HUES48 (cell line): Measurements from ENCODE around the gene LRPAP1.

ENCODE experiments used
- H3K27ac ChIP-seq: one replicate; pipeline ENCODE4 v1.7.0; 2013; ENCODE audit warnings: low read depth, low read length, inconsistent platforms
- H3K27me3 ChIP-seq: 2 replicates; pipeline ENCODE4 v1.6.1; 2013; ENCODE audit warnings: mild to moderate bottlenecking, low read length; ENCODE audit not compliant: control insufficient read depth, insufficient read depth
- H3K36me3 ChIP-seq: 2 replicates; pipeline ENCODE4 v1.6.1; 2013; ENCODE audit warnings: low read length; ENCODE audit not compliant: control insufficient read depth, insufficient read depth
- H3K4me1 ChIP-seq: 2 replicates; pipeline ENCODE4 v1.6.1; 2013; ENCODE audit warnings: mild to moderate bottlenecking, low read length; ENCODE audit not compliant: control insufficient read depth, insufficient read depth
- H3K4me3 ChIP-seq: 2 replicates; pipeline ENCODE4 v1.5.1; 2013; ENCODE audit warnings: mild to moderate bottlenecking, low read depth, low read length
- H3K9ac ChIP-seq: 2 replicates; pipeline ENCODE4 v1.6.1; 2013; ENCODE audit warnings: mild to moderate bottlenecking, low read depth, low read length, moderate library complexity
- H3K9me3 ChIP-seq: 2 replicates; pipeline ENCODE4 v1.6.1; 2013; ENCODE audit warnings: low read length; ENCODE audit not compliant: control insufficient read depth, insufficient read depth

Gene LRPAP1

DNA sequence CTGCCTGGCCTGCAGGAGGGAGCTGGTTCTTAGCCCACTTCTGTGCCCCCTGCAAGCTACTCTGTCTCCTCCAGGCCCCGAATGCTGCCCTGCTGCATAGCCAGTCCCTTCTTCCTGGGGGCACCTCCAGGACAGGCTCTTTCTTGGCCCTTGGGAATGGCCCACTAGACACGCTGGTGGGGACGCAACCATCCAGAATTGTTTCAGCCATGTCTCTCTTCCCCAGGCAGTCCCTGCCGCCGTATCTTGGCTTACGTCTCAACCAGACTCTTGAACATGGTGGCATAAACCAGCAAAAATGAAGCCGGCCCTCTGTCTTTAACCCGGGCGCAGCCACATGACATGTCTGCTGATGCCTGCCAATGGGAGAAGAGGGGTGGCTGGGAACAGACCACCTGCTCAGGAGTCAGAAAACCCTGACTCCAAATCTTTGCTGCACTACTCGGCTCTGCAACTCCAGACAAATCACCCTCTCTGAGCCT is 9.0 kb downstream of the LRPAP1 start:
- no peaks in the 10 kb centered on the region for H3K27me3 ChIP-seq
- no peak overlapping the region for H3K4me3 ChIP-seq
- no peak overlapping the region for H3K9ac ChIP-seq
- H3K9me3 ChIP-seq = no peaks in the 10 kb centered on the region
- peaks cover 65% of the 10 kb centered on the region for H3K36me3 ChIP-seq
- H3K4me1 ChIP-seq = no peaks in the 10 kb centered on the region
- no peak overlapping the region for H3K27ac ChIP-seq

DNA sequence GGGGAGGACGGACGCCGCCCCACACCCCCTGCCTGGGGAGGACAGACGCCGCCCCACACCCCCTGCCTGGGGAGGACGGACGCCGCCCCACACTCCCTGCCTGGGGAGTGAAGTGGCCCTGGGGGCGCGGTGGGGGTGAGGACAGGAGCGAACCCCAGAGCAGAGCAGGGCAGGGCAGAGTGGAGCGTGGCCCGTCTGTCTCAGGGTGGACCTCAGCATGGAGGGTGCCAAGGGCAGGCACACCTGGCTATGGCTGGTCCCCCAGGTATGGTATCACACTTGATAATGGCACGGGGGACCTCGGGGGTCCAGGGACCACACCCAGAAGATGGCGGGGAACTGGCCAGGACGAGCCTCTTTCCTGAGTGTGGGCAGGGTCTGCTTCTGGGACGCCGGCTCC is 9.6 kb downstream of the LRPAP1 start:
- H3K4me1 ChIP-seq = no peaks in the 10 kb centered on the region
- no peaks in the 10 kb centered on the region for H3K27me3 ChIP-seq
- H3K36me3 ChIP-seq = peaks cover 69% of the 10 kb centered on the region
- H3K27ac ChIP-seq = no peak overlapping the region
- no peak overlapping the region for H3K4me3 ChIP-seq
- no peak overlapping the region for H3K9ac ChIP-seq
- H3K9me3 ChIP-seq = no peaks in the 10 kb centered on the region

DNA sequence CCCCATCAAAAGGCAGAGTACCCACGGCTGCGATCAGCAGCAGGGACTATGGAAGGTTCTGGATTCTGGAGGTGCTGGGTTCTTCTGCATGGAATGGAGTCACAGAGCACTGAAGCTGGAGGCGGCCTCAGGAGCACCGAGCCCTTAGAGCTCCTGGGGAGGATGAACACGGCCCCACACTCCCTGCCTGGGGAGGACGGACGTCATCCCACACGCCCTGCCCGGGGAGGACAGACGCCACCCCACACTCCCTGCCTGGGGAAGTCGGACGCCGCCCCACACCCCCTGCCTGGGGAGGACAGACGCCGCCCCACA is 9.9 kb downstream of the LRPAP1 start:
- Histone ChIP-seq H3K9ac (no peak overlapping the region), H3K4me3 (no peak overlapping the region), H3K4me1 (no peaks in the 10 kb centered on the region), H3K9me3 (no peaks in the 10 kb centered on the region), H3K36me3 (peaks cover 73% of the 10 kb centered on the region), H3K27me3 (no peaks in the 10 kb centered on the region), H3K27ac (no peak overlapping the region)

DNA sequence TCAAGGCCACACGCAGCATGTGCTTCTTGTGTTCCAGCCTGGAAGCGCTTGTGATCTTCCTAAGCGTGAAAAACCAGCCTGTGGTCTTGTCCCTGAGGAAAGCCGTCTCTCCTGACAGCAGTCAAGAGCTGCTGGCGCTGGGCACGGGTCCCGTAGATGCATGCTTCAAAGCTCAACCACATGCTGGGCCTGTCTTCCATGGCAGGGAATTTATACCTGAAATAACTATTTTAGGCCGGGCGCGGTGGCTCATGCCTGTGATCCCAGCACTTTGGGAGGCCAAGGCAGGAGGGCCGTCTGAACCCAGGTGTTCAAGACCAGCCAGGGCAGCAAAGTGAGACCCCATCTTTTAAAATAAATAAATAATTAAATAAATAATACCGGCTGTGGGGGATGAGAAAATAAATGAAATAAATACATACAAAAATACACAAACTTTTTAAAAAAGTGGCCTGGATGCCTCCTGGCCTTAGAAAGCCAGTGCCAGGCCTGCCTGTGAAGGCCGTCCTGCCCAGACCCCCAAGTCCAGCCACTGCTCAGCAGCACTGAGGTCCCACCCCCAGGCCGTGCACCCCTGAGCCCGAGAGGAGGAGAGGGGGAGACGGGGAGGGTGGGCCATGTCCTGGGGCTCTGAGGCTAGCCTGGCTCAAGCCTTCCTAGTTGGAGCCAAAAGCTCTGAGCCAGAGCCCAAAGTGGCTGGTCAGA is 10.4 kb downstream of the LRPAP1 start:
- H3K4me1 ChIP-seq = no peaks in the 10 kb centered on the region
- no peaks in the 10 kb centered on the region for H3K9me3 ChIP-seq
- H3K9ac ChIP-seq = no peak overlapping the region
- no peak overlapping the region for H3K4me3 ChIP-seq
- H3K27ac ChIP-seq = no peak overlapping the region
- H3K27me3 ChIP-seq = no peaks in the 10 kb centered on the region
- peaks cover 78% of the 10 kb centered on the region for H3K36me3 ChIP-seq

DNA sequence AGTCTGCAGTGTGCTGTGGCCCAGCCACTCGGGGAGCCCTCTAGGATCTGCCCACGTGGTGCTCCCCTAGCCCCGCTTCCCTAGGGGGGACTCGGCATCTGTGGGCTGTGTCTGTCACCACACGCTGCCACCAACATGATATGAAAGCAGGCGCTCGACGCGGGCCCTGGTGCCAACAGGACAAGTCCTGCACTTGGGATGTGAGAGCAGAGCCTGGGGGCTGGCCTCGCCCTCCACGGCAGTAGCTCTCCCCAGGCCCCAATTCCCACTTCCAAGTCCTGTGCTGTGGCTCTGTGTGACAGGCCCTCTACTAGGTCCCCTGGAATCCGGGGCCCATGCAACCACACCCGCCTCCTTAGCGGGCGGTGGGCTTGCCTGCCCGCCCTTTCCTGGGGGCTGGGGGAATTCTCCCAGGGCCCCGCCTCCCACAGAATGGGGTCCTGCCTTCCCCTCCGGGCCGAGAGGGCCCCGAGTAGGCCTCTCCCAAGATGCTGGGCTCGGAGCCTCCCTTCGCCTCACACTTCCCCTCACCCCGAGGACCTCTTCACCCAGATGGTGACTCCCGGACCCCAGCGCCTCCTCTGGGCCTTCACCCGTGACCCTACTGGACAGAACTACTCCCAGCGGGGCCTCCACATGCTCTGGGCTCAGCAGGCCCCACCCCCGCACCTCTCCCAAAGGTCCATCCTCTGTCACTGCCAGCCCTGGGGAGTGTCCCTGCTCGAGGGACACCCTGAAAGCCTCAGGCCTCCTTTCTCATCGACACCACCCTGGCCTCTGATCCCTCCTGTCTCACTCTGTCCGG is 11.2 kb downstream of the LRPAP1 start:
- H3K4me3 ChIP-seq = no peak overlapping the region
- no peak overlapping the region for H3K9ac ChIP-seq
- H3K27ac ChIP-seq = no peak overlapping the region
- no peaks in the 10 kb centered on the region for H3K27me3 ChIP-seq
- peaks cover 84% of the 10 kb centered on the region for H3K36me3 ChIP-seq
- no peaks in the 10 kb centered on the region for H3K4me1 ChIP-seq
- no peaks in the 10 kb centered on the region for H3K9me3 ChIP-seq

DNA sequence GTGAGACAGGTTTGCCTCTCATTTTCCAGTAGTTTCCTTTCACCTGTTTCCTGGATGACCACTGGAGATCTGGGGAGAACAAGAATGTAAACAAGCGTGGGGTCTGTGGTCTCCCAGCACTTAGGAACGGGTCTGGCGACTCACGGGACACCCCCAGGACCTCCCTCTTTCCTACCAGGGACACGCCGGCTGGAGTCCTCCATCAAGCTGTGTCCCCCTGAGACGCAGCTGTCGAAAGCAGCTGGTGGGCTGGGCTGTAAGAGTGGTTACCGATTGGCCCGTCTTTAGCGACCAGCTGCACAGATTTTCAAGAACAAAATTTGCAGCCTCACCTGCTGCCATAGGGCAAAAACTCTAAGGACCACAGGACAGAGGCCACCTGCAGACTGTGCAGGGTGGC is 11.9 kb downstream of the LRPAP1 start:
- Histone ChIP-seq H3K9ac (no peak overlapping the region), H3K9me3 (no peaks in the 10 kb centered on the region), H3K27me3 (no peaks in the 10 kb centered on the region), H3K27ac (no peak overlapping the region), H3K4me3 (no peak overlapping the region), H3K36me3 (peaks cover 81% of the 10 kb centered on the region), H3K4me1 (no peaks in the 10 kb centered on the region)

DNA sequence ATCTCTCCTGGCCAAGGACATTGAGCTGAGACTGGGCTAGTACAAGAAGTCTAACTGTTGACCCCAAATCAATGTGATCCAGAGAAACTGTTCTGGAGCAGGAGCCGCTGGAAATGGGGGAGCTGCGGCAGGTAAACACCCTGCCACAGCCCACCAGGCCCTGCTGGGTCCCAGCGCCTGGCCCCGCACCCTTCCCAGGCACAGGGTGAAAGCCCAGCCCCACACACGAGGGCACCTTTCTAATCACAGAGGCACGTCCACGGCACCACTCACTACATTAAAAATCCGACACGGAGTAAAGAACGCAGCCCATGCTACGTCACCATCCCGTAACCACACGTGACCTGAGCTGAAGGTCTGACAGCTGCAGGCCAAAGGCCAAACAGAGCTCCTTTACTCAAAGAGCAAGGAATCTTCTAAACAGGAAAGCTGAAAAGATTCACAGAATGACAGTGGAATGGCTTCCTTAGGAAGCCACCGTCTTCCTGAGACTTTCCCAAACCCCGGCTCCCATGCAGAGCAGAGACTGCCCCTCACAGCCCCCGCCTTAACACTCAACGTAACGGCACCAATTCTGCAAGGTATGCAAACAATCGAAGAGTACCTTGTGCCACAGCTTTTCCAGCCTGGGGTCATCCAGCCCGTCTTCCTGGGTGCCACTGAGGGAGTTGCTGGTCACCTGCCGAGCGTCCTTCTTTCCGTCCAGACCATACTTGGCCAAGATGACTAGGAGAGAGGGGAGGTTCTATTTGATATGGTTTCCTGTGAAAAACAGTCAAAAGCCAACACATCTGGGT is 12.6 kb downstream of the LRPAP1 start:
- no peak overlapping the region for H3K27ac ChIP-seq
- no peak overlapping the region for H3K4me3 ChIP-seq
- no peak overlapping the region for H3K9ac ChIP-seq
- H3K36me3 ChIP-seq = peaks cover 78% of the 10 kb centered on the region
- no peaks in the 10 kb centered on the region for H3K4me1 ChIP-seq
- no peaks in the 10 kb centered on the region for H3K9me3 ChIP-seq
- H3K27me3 ChIP-seq = no peaks in the 10 kb centered on the region

DNA sequence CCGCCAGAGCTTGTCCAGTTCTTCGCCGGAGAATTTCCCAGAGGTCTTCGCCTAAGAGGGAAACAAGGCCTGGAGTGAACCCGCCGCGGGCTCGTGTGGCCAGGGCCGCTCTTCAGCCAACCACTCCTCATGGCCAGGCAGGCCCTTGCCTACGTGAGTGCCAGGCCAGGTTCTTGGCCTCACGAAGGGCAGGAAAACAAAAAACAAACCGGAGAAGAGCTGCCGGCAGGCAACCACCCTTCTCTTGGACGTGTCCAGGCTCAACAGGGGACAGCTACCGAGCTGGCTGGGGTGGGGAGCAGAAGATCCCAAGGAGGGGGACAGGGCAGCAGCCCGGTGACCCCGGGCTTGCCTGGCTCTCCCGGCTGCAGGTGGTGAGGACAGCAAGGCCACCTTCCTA is 13.3 kb downstream of the LRPAP1 start:
- no peak overlapping the region for H3K9ac ChIP-seq
- H3K36me3 ChIP-seq = peaks cover 78% of the 10 kb centered on the region
- no peak overlapping the region for H3K27ac ChIP-seq
- no peaks in the 10 kb centered on the region for H3K9me3 ChIP-seq
- no peaks in the 10 kb centered on the region for H3K4me1 ChIP-seq
- H3K27me3 ChIP-seq = no peaks in the 10 kb centered on the region
- no peak overlapping the region for H3K4me3 ChIP-seq

DNA sequence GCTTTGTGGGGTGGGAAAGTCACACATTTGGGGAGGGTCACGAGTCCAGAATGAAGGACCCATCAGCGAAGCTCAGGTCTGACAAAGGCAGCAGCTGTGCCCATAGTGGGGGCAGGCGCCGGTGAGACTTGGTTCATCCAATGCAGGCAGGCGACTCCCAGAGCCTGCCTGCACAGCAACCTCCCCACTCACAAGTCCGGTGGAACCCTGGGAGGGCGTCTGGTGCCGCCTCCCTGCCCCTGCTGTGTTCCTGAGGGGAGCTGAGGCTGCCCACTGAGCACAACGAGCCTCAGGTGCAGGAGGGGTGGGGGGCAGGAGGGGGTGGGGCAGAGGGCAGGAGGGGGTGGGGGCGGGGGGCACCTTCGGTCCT is 13.7 kb downstream of the LRPAP1 start:
- H3K4me1 ChIP-seq = no peaks in the 10 kb centered on the region
- no peaks in the 10 kb centered on the region for H3K9me3 ChIP-seq
- H3K27ac ChIP-seq = no peak overlapping the region
- H3K36me3 ChIP-seq = peaks cover 80% of the 10 kb centered on the region
- H3K27me3 ChIP-seq = no peaks in the 10 kb centered on the region
- H3K4me3 ChIP-seq = no peak overlapping the region
- H3K9ac ChIP-seq = no peak overlapping the region

DNA sequence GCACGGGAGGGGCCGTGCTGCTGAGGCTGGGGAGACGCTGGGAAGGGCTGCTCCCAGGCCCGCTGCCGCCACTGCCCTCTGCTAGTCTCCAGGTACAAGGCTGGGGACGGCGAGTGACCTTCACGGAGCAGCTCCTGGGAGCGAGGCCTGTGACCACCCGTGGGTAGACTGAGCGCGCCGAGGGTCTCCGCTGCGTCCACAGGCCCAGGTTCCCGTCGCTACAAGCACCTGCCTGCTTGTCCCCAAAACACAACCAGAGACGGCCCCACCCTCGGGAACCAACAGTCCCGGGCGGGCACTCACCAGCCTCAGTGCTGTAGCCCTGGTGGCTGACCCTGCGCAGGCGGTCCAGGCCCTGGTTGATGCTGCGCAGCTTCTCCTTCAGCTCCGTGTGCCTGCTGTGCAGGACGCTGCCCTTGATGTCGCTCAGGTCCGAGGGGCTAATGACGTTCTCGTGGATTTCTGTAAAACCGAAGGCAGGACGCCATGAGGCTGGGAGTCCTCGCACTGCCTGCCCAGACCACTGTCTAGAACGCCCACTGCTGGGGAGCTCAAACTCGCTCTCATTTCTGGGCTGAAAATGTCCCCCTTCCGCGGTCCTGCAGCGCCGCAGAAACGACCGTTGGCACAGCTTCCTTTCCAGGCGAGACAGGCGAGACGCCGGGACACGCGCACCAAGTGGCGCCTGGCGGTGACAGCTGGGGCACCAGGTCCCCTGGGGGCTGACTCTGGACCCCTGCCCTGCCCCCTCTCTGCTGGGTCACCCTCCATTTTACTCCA is 14.3 kb downstream of the LRPAP1 start:
- H3K9me3 ChIP-seq = no peaks in the 10 kb centered on the region
- H3K4me1 ChIP-seq = no peaks in the 10 kb centered on the region
- no peak overlapping the region for H3K9ac ChIP-seq
- no peak overlapping the region for H3K27ac ChIP-seq
- H3K4me3 ChIP-seq = no peak overlapping the region
- H3K27me3 ChIP-seq = no peaks in the 10 kb centered on the region
- H3K36me3 ChIP-seq = peaks cover 80% of the 10 kb centered on the region
